GM12878 (cell line): Measurements from ENCODE around the gene POMP. TPM values are rescaled to one million over a fixed set of nuclear protein-coding genes. Genes with fewer than 3 reads are reported as not detected.

Experiments
- ATAC-seq: fragments of 200-7000 bp; cut with Tn5 transposase; 3 replicates; pipeline ENCODE4 v1.9.1; 2020; ENCODE audit warnings: mild to moderate bottlenecking, moderate library complexity
- BruUV-seq: library from RNA; stranded (reverse); fragments of 400-500 nt; replicated peaks from 2 replicates; lab custom pipeline; 2021; lab: Mats Ljungman, UMichigan
- CTCF ChIA-PET: fragments of 300-600 bp; sonication (Branson Sonifier 250); formaldehyde crosslinking; extraction: SDS; loops from one replicate; lab custom pipeline; 2021; ENCODE audit warnings: inconsistent platforms; lab: Yijun Ruan, JAX
- POLR2A ChIA-PET: fragments of 350-600 bp; formaldehyde crosslinking; extraction: SDS; loops from one replicate; lab custom pipeline; 2021; ENCODE audit warnings: inconsistent platforms; lab: Charles Lee
- RAD21 ChIA-PET: fragments of 300-600 bp; sonication (Branson Sonifier 250); formaldehyde crosslinking; loops from one replicate; lab custom pipeline; 2023; ENCODE audit warnings: antibody characterized with exemption; ENCODE audit not compliant: unreplicated experiment; lab: Charles Lee
- SMC1A ChIA-PET: fragments of 300-600 bp; sonication (Branson Sonifier 250); formaldehyde crosslinking; loops from one replicate; lab custom pipeline; 2023; ENCODE audit not compliant: unreplicated experiment, uncharacterized antibody; lab: Charles Lee
- DNase-seq: peaks from one replicate; pipeline ENCODE4 v3.0.0-alpha.2; 2011; ENCODE audit warnings: low read depth, low spot score
- FAIRE-seq: peaks from 3 replicates; lab custom pipeline; 2011; peaks lifted over from hg19 to GRCh38; lab: Jason Lieb, UNC
- H2AFZ ChIP-seq: 2 replicates; pipeline ENCODE4 v1.6.0; 2011; ENCODE audit warnings: low read depth, low read length, control low read depth; ENCODE audit not compliant: control insufficient read depth
- H3K27ac ChIP-seq: 2 replicates; pipeline ENCODE4 v1.5.1; 2011; ENCODE audit warnings: control low read depth; ENCODE audit not compliant: control insufficient read depth, insufficient read depth
- H3K27me3 ChIP-seq, 2 experiments: replicated peaks in 1 of 2; 2 replicates each; pipeline versions ENCODE4 v1.6.0 to v1.6.1; 2011; ENCODE audit warnings: low read length in 1 of 2; ENCODE audit not compliant: control insufficient read depth in 2 of 2, insufficient read depth in 2 of 2
- H3K36me3 ChIP-seq, 2 experiments: 2 replicates each; pipeline ENCODE4 v1.5.1; 2011; ENCODE audit warnings: low read length in 1 of 2; ENCODE audit not compliant: control insufficient read depth in 2 of 2, insufficient read depth in 2 of 2
- H3K4me1 ChIP-seq: 2 replicates; pipeline ENCODE4 v1.6.1; 2011; ENCODE audit warnings: mild to moderate bottlenecking, low read length, moderate library complexity, mixed read lengths; ENCODE audit not compliant: control insufficient read depth, insufficient read depth
- H3K4me2 ChIP-seq: 2 replicates; pipeline ENCODE4 v1.6.0; 2011; ENCODE audit warnings: control low read depth; ENCODE audit not compliant: control insufficient read depth, insufficient read depth
- H3K4me3 ChIP-seq: fragments of 200-600 bp; sonication (generic); 2 replicates; pipeline ENCODE4 v1.5.1; 2016
- H3K79me2 ChIP-seq: 2 replicates; pipeline ENCODE4 v1.6.0; 2011; ENCODE audit warnings: low read length; ENCODE audit not compliant: control insufficient read depth, insufficient read depth
- H3K9ac ChIP-seq: 2 replicates; pipeline ENCODE4 v1.8.0; 2011; ENCODE audit warnings: low read length, control low read depth, mixed read lengths; ENCODE audit not compliant: control insufficient read depth, insufficient read depth
- H3K9me3 ChIP-seq: replicated peaks from 3 replicates; pipeline ENCODE4 v1.5.1; 2011; ENCODE audit warnings: mild to moderate bottlenecking, low read length; ENCODE audit not compliant: control insufficient read depth, insufficient read depth
- H4K20me1 ChIP-seq: 2 replicates; pipeline ENCODE4 v1.6.0; 2011; ENCODE audit not compliant: control insufficient read depth, insufficient read depth
- CEBPB ChIP-seq, 2 experiments: fragments of 150-350 bp in 1 of 2; IDR thresholded peaks; 2 replicates each; pipeline ENCODE4 v1.6.1; 2012 to 2014; ENCODE audit warnings: low read depth in 2 of 2, low read length in 2 of 2, borderline replicate concordance in 1 of 2, inconsistent platforms in 1 of 2
- CREM ChIP-seq: IDR thresholded peaks from 2 replicates; pipeline ENCODE4 v1.6.1; 2014; ENCODE audit warnings: antibody characterized with exemption, low read depth
- HDAC2 ChIP-seq: fragments of 200-600 bp; sonication (generic); IDR thresholded peaks from 2 replicates; pipeline ENCODE4 v1.6.1; 2017
- MAX ChIP-seq: IDR thresholded peaks from 2 replicates; pipeline ENCODE4 v1.6.1; 2012; ENCODE audit warnings: low read depth, low read length, improper control_type of control experiment
- MYB ChIP-seq: fragments of 150-350 bp; IDR thresholded peaks from 2 replicates; pipeline ENCODE4 v1.6.1; 2014; ENCODE audit warnings: mild to moderate bottlenecking, low read depth, low read length, borderline replicate concordance
- NR2C1 ChIP-seq: fragments of 450-650 bp; IDR thresholded peaks from 2 replicates; pipeline ENCODE4 v1.6.1; 2017; ENCODE audit warnings: antibody characterized with exemption, mild to moderate bottlenecking, moderate library complexity
- POU2F2 ChIP-seq: IDR thresholded peaks from 3 replicates; pipeline ENCODE4 v1.6.1; 2011; ENCODE audit warnings: low read depth, mild to moderate bottlenecking, low read length, borderline replicate concordance
- SMAD5 ChIP-seq: IDR thresholded peaks from 2 replicates; pipeline ENCODE4 v1.6.1; 2016; ENCODE audit warnings: antibody characterized with exemption, low read depth
- ZZZ3 ChIP-seq: IDR thresholded peaks from 2 replicates; pipeline ENCODE4 v1.6.1; 2011; ENCODE audit warnings: low read depth; ENCODE audit not compliant: control insufficient read depth, insufficient read length
- WGBS: methylation state at CpG from one replicate; pipeline ENCODE4 v1.1.6; 2016; ENCODE audit warnings: low lambda C conversion rate; ENCODE audit not compliant: insufficient replicate concordance, insufficient coverage; ENCODE audit errors: missing lambda C conversion rate; 5-methylcytosine and 5-hydroxymethylcytosine counted together
- in situ Hi-C: fragments of 300-500 bp; cut with MboI; formaldehyde crosslinking; loops from 9 replicates; pipeline ENCODE4 v1.14.3; 2018; ENCODE audit warnings: mixed read lengths
- intact Hi-C: fragments of 100-400 bp; cut with micrococcal nuclease; formaldehyde crosslinking; loops from one replicate; pipeline ENCODE4 v1.14.2; 2022; ENCODE audit not compliant: unreplicated experiment
- polyA plus RNA-seq, 11 experiments: library from polyadenylated mRNA; depleted of rRNA in 4 of 11; unstranded in 6 of 11; stranded (reverse) in 5 of 11; fragments of >200 nt; fragmentation: Nextera tagmentation in 4 of 11; fragmentation: Illumina TruSeq in 1 of 11; extraction: Ambion mirVana in 4 of 11; extraction: Trizol in 1 of 11; gene quantifications; 1 replicate in 1 of 11; 2 replicates in 10 of 11; pipeline versions ENCODE4 v1.2.1 to v1.2.3, GENCODE V29; 2011 to 2016; ENCODE audit warnings: inconsistent platforms in 2 of 11, missing spikeins in 2 of 11, low read depth in 1 of 11
- total RNA-seq, 4 experiments: library from RNA; depleted of rRNA in 3 of 4; stranded (reverse); fragments of >200 nt in 3 of 4; fragmentation: Illumina TruSeq in 1 of 4; extraction: Trizol in 1 of 4; gene quantifications; 2 replicates each; pipeline versions ENCODE4 v1.2.1 to v1.2.3, GENCODE V29; 2013 to 2021
- TF ChIP-seq, protein P1 (sequence below): IDR thresholded peaks from 2 replicates; pipeline ENCODE4 v1.6.1; 2012; ENCODE audit warnings: improper control_type of control experiment, low read depth, low read length; ENCODE audit not compliant: insufficient replicate concordance

The POMP gene
- total and polyA plus RNA-seq, 10 of the 15 experiments (the other 5 are each of a cell fraction or from before 2014, with no cell fraction given) = 90.4 to 668 (median 144) TPM

- RAD21 ChIA-PET = interaction anchor here (1.3 kb wide), 1 partner anchor 75 kb away, joined by 4 read pairs; no protein-coding TSS in a partner anchor
Observed at GRCh38 chr13:28718196-28718542, 59.2 kb downstream of the POMP start.

GRCh38 chr13:28718543-28719226 is 59.8 kb downstream of the POMP start, which contains the start of gene SLC46A3:
SLC46A3 (minus strand) TSS chr13:28718970; CDS start chr13:28717998, 972 bp downstream.
- Histone ChIP-seq H4K20me1 (no peaks in the 10 kb centered on the region), H3K27ac (peak within 1 kb of the TSS; percentile 57), H3K9ac (peak within 1 kb of the TSS; percentile 76), H3K27me3 (no peaks in the 10 kb centered on the region), H3K4me2 (peak within 1 kb of the TSS; percentile 86), H3K79me2 (no peaks in the 10 kb centered on the region), H3K9me3 (no peaks in the 10 kb centered on the region), H3K4me1 (no peaks in the 10 kb centered on the region), H3K36me3 (no peaks in the 10 kb centered on the region), H3K4me3 (peak within 1 kb of the TSS; percentile 72), H2AFZ (peak within 1 kb of the TSS; percentile 95)
- ChIA-PET CTCF (interaction anchor here (0.8 to 1.7 kb wide), 3 partner anchors 14 to 142 kb away, joined by 3 to 4 read pairs (median 3); no protein-coding TSS in a partner anchor), RAD21 (interaction anchor here (0.9 to 1.1 kb wide), 4 partner anchors 57 to 81 kb away, joined by 3 to 4 read pairs (median 4); partner anchors contain the start of gene POMP), SMC1A (interaction anchor here (1.3 to 1.6 kb wide), 3 partner anchors 9 to 57 kb away, joined by 3 to 6 read pairs (median 3); no protein-coding TSS in a partner anchor), POLR2A (interaction anchor here (0.6 kb wide), 1 partner anchor 135 kb away, joined by 3 read pairs; no protein-coding TSS in a partner anchor)
- FAIRE-seq = peak; percentile 95
- in situ Hi-C loops = no loop called here
- WGBS = 1% methylated on average over 71 of the region's 78 CpGs
- intact Hi-C loops = no loop called here
- no TSS peak for BruUV-seq
- DNase-seq = peak; percentile 88
- peak; percentile 99 for ATAC-seq
- TF ChIP-seq MAX (peak; percentile 64; the same call in 1 of the 2 replicates), ZZZ3 (no peak), HDAC2 (no peak), NR2C1 (no peak), CEBPB (IDR thresholded peaks at IDR 0.05; ENCODE audit: borderline replicate concordance in 1 of 2, low read depth in 2 of 2, low read length in 2 of 2) (no peak), SMAD5 (no peak), CREM (peak; percentile 61)
- TF ChIP-seq, protein P1, sequence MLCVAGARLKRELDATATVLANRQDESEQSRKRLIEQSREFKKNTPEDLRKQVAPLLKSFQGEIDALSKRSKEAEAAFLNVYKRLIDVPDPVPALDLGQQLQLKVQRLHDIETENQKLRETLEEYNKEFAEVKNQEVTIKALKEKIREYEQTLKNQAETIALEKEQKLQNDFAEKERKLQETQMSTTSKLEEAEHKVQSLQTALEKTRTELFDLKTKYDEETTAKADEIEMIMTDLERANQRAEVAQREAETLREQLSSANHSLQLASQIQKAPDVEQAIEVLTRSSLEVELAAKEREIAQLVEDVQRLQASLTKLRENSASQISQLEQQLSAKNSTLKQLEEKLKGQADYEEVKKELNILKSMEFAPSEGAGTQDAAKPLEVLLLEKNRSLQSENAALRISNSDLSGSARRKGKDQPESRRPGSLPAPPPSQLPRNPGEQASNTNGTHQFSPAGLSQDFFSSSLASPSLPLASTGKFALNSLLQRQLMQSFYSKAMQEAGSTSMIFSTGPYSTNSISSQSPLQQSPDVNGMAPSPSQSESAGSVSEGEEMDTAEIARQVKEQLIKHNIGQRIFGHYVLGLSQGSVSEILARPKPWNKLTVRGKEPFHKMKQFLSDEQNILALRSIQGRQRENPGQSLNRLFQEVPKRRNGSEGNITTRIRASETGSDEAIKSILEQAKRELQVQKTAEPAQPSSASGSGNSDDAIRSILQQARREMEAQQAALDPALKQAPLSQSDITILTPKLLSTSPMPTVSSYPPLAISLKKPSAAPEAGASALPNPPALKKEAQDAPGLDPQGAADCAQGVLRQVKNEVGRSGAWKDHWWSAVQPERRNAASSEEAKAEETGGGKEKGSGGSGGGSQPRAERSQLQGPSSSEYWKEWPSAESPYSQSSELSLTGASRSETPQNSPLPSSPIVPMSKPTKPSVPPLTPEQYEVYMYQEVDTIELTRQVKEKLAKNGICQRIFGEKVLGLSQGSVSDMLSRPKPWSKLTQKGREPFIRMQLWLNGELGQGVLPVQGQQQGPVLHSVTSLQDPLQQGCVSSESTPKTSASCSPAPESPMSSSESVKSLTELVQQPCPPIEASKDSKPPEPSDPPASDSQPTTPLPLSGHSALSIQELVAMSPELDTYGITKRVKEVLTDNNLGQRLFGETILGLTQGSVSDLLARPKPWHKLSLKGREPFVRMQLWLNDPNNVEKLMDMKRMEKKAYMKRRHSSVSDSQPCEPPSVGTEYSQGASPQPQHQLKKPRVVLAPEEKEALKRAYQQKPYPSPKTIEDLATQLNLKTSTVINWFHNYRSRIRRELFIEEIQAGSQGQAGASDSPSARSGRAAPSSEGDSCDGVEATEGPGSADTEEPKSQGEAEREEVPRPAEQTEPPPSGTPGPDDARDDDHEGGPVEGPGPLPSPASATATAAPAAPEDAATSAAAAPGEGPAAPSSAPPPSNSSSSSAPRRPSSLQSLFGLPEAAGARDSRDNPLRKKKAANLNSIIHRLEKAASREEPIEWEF = no peak

More at GRCh38 chr13:28718196-28718542, 59.2 kb downstream of the POMP start:
- Histone ChIP-seq H3K4me3 (peak overlapping the region; percentile 72), H3K36me3 (no peaks in the 10 kb centered on the region), H3K27ac (peak overlapping the region; percentile 57), H3K4me2 (peak overlapping the region; percentile 32), H3K79me2 (no peaks in the 10 kb centered on the region), H4K20me1 (no peaks in the 10 kb centered on the region), H3K27me3 (no peaks in the 10 kb centered on the region), H3K4me1 (no peaks in the 10 kb centered on the region), H3K9ac (peak overlapping the region; percentile 76), H3K9me3 (no peaks in the 10 kb centered on the region), H2AFZ (peak overlapping the region; percentile 95)
- FAIRE-seq = no peak
- POLR2A ChIA-PET = no interaction called here
- no peak for DNase-seq
- SMC1A ChIA-PET = interaction anchor here (1.0 to 1.3 kb wide), 2 partner anchors 10 to 147 kb away, joined by 3 read pairs; no protein-coding TSS in a partner anchor
- under 1% methylated on average over 10 of the region's 10 CpGs for WGBS
- intact Hi-C loops = no loop called here
- TF ChIP-seq MYB = no peak
- 0 out of 3 replicates have a peak, but pooled peaks have one; percentile 9 for TF ChIP-seq POU2F2
- in situ Hi-C loops = no loop called here
- TSS peak; percentile 73 for BruUV-seq
- ATAC-seq = peak; percentile 19
- CTCF ChIA-PET = interaction anchor here (0.8 to 1.7 kb wide), 2 partner anchors 14 to 77 kb away, joined by 3 to 4 read pairs; no protein-coding TSS in a partner anchor
